ENCODE results near the gene ZNF536.

GRCh38 chr19:30378701-30379100 lies 6.5 kb downstream of the ZNF536 start:
- no peak for TF ChIP-seq CTCF (conservative IDR thresholded peaks at IDR 0.05; ENCODE audit: low read depth, low read length)
- no peak for TF ChIP-seq EZH2 (IDR thresholded peaks at IDR 0.05; ENCODE audit: low read length, unreplicated experiment)
- no peak for TF ChIP-seq EZH2phosphoT487 (IDR thresholded peaks at IDR 0.05; ENCODE audit: borderline replicate concordance, low read length)
